GM12878 (cell line): ENCODE data around the gene EXD3. TPM values are rescaled to one million over a fixed set of nuclear protein-coding genes. Genes with fewer than 3 reads are reported as not detected.

Source experiments
- ATF2 ChIP-seq: IDR thresholded peaks from 2 replicates; pipeline ENCODE4 v1.6.1; 2012; ENCODE audit warnings: low read length, inconsistent platforms
- BCL11A ChIP-seq: IDR thresholded peaks from 2 replicates; pipeline ENCODE4 v1.6.1; 2011; ENCODE audit warnings: low read depth, low read length
- BCL3 ChIP-seq: IDR thresholded peaks from 2 replicates; pipeline ENCODE4 v1.6.1; 2011; ENCODE audit warnings: borderline replicate concordance, low read depth, mild to moderate bottlenecking, moderate library complexity, low read length; ENCODE audit not compliant: insufficient read depth, poor library complexity, severe bottlenecking
- BHLHE40 ChIP-seq, 2 experiments: fragments of 450-650 bp in 1 of 2; IDR thresholded peaks; 2 replicates each; pipeline ENCODE4 v1.6.1; 2011 to 2017; ENCODE audit warnings: low read depth in 2 of 2, borderline replicate concordance in 1 of 2, improper control_type of control experiment in 1 of 2, low read length in 1 of 2, mild to moderate bottlenecking in 1 of 2
- BRCA1 ChIP-seq: IDR thresholded peaks from 2 replicates; pipeline ENCODE4 v1.6.1; 2011; ENCODE audit warnings: low read depth, low read length, improper control_type of control experiment
- CREB1 ChIP-seq: IDR thresholded peaks from 2 replicates; pipeline ENCODE4 v1.6.1; 2012; ENCODE audit warnings: low read depth, mild to moderate bottlenecking, inconsistent platforms
- CTCF ChIP-seq, 3 experiments: IDR thresholded peaks in 2 of 3; conservative IDR thresholded peaks in 1 of 3; 2 replicates each; pipeline ENCODE4 v1.5.1; 2011; ENCODE audit warnings: low read depth in 3 of 3, low read length in 3 of 3, mild to moderate bottlenecking in 3 of 3, control low read depth in 2 of 3, moderate library complexity in 2 of 3, inconsistent platforms in 1 of 3, mixed read lengths in 1 of 3; ENCODE audit not compliant: control insufficient read depth in 2 of 3, insufficient read depth in 1 of 3; ENCODE audit errors: extremely low read depth in 1 of 3
- DPF2 ChIP-seq: fragments of 450-650 bp; IDR thresholded peaks from 2 replicates; pipeline ENCODE4 v1.6.1; 2017; ENCODE audit warnings: mild to moderate bottlenecking
- IRF4 ChIP-seq: IDR thresholded peaks from 2 replicates; pipeline ENCODE4 v1.6.1; 2011; ENCODE audit warnings: low read depth, low read length
- JUNB ChIP-seq: IDR thresholded peaks from 2 replicates; pipeline ENCODE4 v1.6.1; 2016; ENCODE audit warnings: antibody characterized with exemption, mild to moderate bottlenecking
- MEF2B ChIP-seq: fragments of 450-650 bp; IDR thresholded peaks from 2 replicates; pipeline ENCODE4 v1.6.1; 2018; ENCODE audit warnings: mild to moderate bottlenecking, moderate library complexity; ENCODE audit not compliant: partially characterized antibody, poor library complexity, severe bottlenecking
- NR2F1 ChIP-seq: fragments of 450-650 bp; conservative IDR thresholded peaks from 2 replicates; pipeline ENCODE4 v1.6.1; 2017; ENCODE audit warnings: mild to moderate bottlenecking
- RCOR1 ChIP-seq: conservative IDR thresholded peaks from 2 replicates; pipeline ENCODE4 v1.6.1; 2012; ENCODE audit warnings: low read depth, low read length, improper control_type of control experiment
- RUNX3 ChIP-seq: IDR thresholded peaks from 2 replicates; pipeline ENCODE4 v1.6.1; 2012; ENCODE audit warnings: low read length, inconsistent platforms
- SMAD1 ChIP-seq: fragments of 450-650 bp; IDR thresholded peaks from 2 replicates; pipeline ENCODE4 v1.6.1; 2018; ENCODE audit warnings: mild to moderate bottlenecking, low read depth; ENCODE audit not compliant: partially characterized antibody
- SMARCA5 ChIP-seq: fragments of 450-650 bp; IDR thresholded peaks from 2 replicates; pipeline ENCODE4 v1.6.1; 2017; ENCODE audit warnings: mild to moderate bottlenecking
- SMC3 ChIP-seq: IDR thresholded peaks from 2 replicates; pipeline ENCODE4 v1.6.1; 2011; ENCODE audit warnings: low read length, improper control_type of control experiment, borderline replicate concordance
- ZNF217 ChIP-seq: fragments of 450-650 bp; IDR thresholded peaks from 2 replicates; pipeline ENCODE4 v1.6.1; 2017; ENCODE audit warnings: antibody characterized with exemption, mild to moderate bottlenecking
- polyA plus RNA-seq, 11 experiments: library from polyadenylated mRNA; depleted of rRNA in 4 of 11; unstranded in 6 of 11; stranded (reverse) in 5 of 11; fragments of >200 nt; fragmentation: Nextera tagmentation in 4 of 11; fragmentation: Illumina TruSeq in 1 of 11; extraction: Ambion mirVana in 4 of 11; extraction: Trizol in 1 of 11; gene quantifications; 1 replicate in 1 of 11; 2 replicates in 10 of 11; pipeline versions ENCODE4 v1.2.1 to v1.2.3, GENCODE V29; 2011 to 2016; ENCODE audit warnings: inconsistent platforms in 2 of 11, missing spikeins in 2 of 11, low read depth in 1 of 11
- total RNA-seq, 4 experiments: library from RNA; depleted of rRNA in 3 of 4; stranded (reverse); fragments of >200 nt in 3 of 4; fragmentation: Illumina TruSeq in 1 of 4; extraction: Trizol in 1 of 4; gene quantifications; 2 replicates each; pipeline versions ENCODE4 v1.2.1 to v1.2.3, GENCODE V29; 2013 to 2021
- TF ChIP-seq, protein P1 (sequence below): fragments of 450-650 bp; IDR thresholded peaks from 2 replicates; pipeline ENCODE4 v1.6.1; 2017; ENCODE audit warnings: mild to moderate bottlenecking, low read depth, inconsistent platforms; ENCODE audit not compliant: poor library complexity, severe bottlenecking
- TF ChIP-seq, protein P2 (sequence below): IDR thresholded peaks from 2 replicates; pipeline ENCODE4 v1.6.1; 2011; ENCODE audit warnings: mild to moderate bottlenecking, low read depth, low read length, moderate library complexity; ENCODE audit not compliant: insufficient replicate concordance
- TF ChIP-seq, protein P3 (sequence below): fragments of 450-650 bp; IDR thresholded peaks from 2 replicates; pipeline ENCODE4 v1.6.1; 2017; ENCODE audit warnings: mild to moderate bottlenecking

The EXD3 gene
- total and polyA plus RNA-seq, 10 of the 15 experiments (the other 5 are each of a cell fraction or from before 2014, with no cell fraction given) = 0.21 to 7.1 (median 3.6) TPM

GRCh38 chr9:137445275-137445807 lies 22.4 kb upstream of the EXD3 start (continued):
- TF ChIP-seq SMC3 = peak; percentile 70
- TF ChIP-seq BCL11A = no peak
- TF ChIP-seq CTCF (IDR thresholded peaks at IDR 0.05 in 2 of 3, conservative IDR thresholded peaks at IDR 0.05 in 1 of 3; ENCODE audit: control insufficient read depth in 2 of 3, extremely low read depth in 1 of 3, insufficient read depth in 1 of 3, low read depth in 3 of 3, low read length in 3 of 3) = peak; percentile 74 to 86 (median 83)
- peak; percentile 20 for TF ChIP-seq MEF2B
- no peak for TF ChIP-seq SMAD1
- no peak for TF ChIP-seq SMARCA5
- TF ChIP-seq BCL3 = peak; percentile 41
- TF ChIP-seq NR2F1 = no peak
- TF ChIP-seq CREB1 = 0 out of 2 replicates have a peak, but pooled peaks have one; percentile 27
- TF ChIP-seq RCOR1 = no peak
- peak; percentile 75 for TF ChIP-seq RUNX3
- peak; percentile 61 to 84; a peak in 3 of 4 replicates for TF ChIP-seq BHLHE40 (IDR thresholded peaks at IDR 0.05; ENCODE audit: borderline replicate concordance in 1 of 2, low read depth in 2 of 2, low read length in 1 of 2)
- TF ChIP-seq, protein P1, sequence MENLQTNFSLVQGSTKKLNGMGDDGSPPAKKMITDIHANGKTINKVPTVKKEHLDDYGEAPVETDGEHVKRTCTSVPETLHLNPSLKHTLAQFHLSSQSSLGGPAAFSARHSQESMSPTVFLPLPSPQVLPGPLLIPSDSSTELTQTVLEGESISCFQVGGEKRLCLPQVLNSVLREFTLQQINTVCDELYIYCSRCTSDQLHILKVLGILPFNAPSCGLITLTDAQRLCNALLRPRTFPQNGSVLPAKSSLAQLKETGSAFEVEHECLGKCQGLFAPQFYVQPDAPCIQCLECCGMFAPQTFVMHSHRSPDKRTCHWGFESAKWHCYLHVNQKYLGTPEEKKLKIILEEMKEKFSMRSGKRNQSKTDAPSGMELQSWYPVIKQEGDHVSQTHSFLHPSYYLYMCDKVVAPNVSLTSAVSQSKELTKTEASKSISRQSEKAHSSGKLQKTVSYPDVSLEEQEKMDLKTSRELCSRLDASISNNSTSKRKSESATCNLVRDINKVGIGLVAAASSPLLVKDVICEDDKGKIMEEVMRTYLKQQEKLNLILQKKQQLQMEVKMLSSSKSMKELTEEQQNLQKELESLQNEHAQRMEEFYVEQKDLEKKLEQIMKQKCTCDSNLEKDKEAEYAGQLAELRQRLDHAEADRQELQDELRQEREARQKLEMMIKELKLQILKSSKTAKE = peak; percentile 58
- TF ChIP-seq IRF4 = peak; percentile 46; the same call in 1 of the 2 replicates
- TF ChIP-seq ATF2 = no peak
- TF ChIP-seq, protein P2, sequence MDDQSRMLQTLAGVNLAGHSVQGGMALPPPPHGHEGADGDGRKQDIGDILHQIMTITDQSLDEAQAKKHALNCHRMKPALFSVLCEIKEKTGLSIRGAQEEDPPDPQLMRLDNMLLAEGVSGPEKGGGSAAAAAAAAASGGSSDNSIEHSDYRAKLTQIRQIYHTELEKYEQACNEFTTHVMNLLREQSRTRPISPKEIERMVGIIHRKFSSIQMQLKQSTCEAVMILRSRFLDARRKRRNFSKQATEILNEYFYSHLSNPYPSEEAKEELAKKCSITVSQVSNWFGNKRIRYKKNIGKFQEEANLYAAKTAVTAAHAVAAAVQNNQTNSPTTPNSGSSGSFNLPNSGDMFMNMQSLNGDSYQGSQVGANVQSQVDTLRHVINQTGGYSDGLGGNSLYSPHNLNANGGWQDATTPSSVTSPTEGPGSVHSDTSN = no peak
- TF ChIP-seq BRCA1 = no peak
- peak; percentile 72 for TF ChIP-seq JUNB
- TF ChIP-seq ZNF217 = no peak
- peak; percentile 55 for TF ChIP-seq DPF2
- TF ChIP-seq, protein P3, sequence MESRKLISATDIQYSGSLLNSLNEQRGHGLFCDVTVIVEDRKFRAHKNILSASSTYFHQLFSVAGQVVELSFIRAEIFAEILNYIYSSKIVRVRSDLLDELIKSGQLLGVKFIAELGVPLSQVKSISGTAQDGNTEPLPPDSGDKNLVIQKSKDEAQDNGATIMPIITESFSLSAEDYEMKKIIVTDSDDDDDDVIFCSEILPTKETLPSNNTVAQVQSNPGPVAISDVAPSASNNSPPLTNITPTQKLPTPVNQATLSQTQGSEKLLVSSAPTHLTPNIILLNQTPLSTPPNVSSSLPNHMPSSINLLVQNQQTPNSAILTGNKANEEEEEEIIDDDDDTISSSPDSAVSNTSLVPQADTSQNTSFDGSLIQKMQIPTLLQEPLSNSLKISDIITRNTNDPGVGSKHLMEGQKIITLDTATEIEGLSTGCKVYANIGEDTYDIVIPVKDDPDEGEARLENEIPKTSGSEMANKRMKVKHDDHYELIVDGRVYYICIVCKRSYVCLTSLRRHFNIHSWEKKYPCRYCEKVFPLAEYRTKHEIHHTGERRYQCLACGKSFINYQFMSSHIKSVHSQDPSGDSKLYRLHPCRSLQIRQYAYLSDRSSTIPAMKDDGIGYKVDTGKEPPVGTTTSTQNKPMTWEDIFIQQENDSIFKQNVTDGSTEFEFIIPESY = no peak
